ENCODE measurements around the gene GIMAP7.

The GIMAP7 gene

DNA sequence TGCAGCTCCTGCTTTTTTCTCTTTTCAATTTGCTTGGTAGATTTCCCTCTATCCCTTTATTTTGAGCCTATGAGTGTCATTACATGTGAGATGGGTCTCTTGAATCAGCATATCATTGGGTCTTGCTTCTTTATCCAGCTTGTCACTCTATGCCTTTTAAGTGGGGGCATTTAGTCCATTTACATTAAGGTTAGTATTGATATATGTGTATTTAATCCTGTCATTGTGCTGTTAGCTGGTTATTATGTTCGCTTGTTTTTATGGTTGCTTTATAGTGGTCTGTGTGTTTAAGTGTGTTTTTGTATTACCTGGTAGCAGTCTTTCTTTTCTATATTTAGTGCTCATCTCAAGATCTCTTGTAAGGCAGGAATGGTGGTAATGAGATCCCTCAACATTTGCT, 17.0 kb downstream of the GIMAP7 start:
- Histone ChIP-seq H3K36me3 (no peaks in the 10 kb centered on the region), H3K27me3 (ENCODE audit: insufficient read depth, low read depth, severe bottlenecking) (no peaks in the 10 kb centered on the region), H3K9me3 (ENCODE audit: severe bottlenecking) (peaks cover 4% of the 10 kb centered on the region), H3K4me3 (ENCODE audit: low read depth, low read length) (no peak overlapping the region), H3K27ac (no peak overlapping the region)
- DNase-seq: no peak
- TF ChIP-seq, protein P1, sequence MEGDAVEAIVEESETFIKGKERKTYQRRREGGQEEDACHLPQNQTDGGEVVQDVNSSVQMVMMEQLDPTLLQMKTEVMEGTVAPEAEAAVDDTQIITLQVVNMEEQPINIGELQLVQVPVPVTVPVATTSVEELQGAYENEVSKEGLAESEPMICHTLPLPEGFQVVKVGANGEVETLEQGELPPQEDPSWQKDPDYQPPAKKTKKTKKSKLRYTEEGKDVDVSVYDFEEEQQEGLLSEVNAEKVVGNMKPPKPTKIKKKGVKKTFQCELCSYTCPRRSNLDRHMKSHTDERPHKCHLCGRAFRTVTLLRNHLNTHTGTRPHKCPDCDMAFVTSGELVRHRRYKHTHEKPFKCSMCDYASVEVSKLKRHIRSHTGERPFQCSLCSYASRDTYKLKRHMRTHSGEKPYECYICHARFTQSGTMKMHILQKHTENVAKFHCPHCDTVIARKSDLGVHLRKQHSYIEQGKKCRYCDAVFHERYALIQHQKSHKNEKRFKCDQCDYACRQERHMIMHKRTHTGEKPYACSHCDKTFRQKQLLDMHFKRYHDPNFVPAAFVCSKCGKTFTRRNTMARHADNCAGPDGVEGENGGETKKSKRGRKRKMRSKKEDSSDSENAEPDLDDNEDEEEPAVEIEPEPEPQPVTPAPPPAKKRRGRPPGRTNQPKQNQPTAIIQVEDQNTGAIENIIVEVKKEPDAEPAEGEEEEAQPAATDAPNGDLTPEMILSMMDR (IDR thresholded peaks at IDR 0.05; ENCODE audit: low read depth, low read length): no peak

- H3K4me3 ChIP-seq (ENCODE audit: low read depth, low read length): no peak overlapping the region
- DNase-seq: no peak
- no peak overlapping the region for H3K27ac ChIP-seq
- peaks cover 3% of the 10 kb centered on the region for H3K27me3 ChIP-seq (ENCODE audit: insufficient read depth, low read depth, severe bottlenecking)
- no peaks in the 10 kb centered on the region for H3K36me3 ChIP-seq
- TF ChIP-seq, protein P1 (IDR thresholded peaks at IDR 0.05; ENCODE audit: low read depth, low read length): no peak
- H3K9me3 ChIP-seq (ENCODE audit: severe bottlenecking): peaks cover 13% of the 10 kb centered on the region
These were observed 23.6 kb downstream of the GIMAP7 start for GRCh38 chr7:150538259-150538658.

- no peaks in the 10 kb centered on the region for H3K36me3 ChIP-seq
- H3K4me3 ChIP-seq (ENCODE audit: low read depth, low read length): no peak overlapping the region
- no peaks in the 10 kb centered on the region for H3K27me3 ChIP-seq (ENCODE audit: insufficient read depth, low read depth, severe bottlenecking)
- TF ChIP-seq, protein P1 (IDR thresholded peaks at IDR 0.05; ENCODE audit: low read depth, low read length): no peak
- DNase-seq: no peak
- no peak overlapping the region for H3K27ac ChIP-seq
- H3K9me3 ChIP-seq (ENCODE audit: severe bottlenecking): no peaks in the 10 kb centered on the region
These were observed 38.5 kb downstream of the GIMAP7 start for GRCh38 chr7:150553163-150553562.

- no peaks in the 10 kb centered on the region for H3K36me3 ChIP-seq
- H3K9me3 ChIP-seq (ENCODE audit: severe bottlenecking): peaks cover 5% of the 10 kb centered on the region
- no peak for DNase-seq
- no peak overlapping the region for H3K4me3 ChIP-seq (ENCODE audit: low read depth, low read length)
- H3K27ac ChIP-seq: no peak overlapping the region
- TF ChIP-seq, protein P1 (IDR thresholded peaks at IDR 0.05; ENCODE audit: low read depth, low read length): no peak
- H3K27me3 ChIP-seq (ENCODE audit: insufficient read depth, low read depth, severe bottlenecking): no peaks in the 10 kb centered on the region
These were observed 42.0 kb downstream of the GIMAP7 start for GRCh38 chr7:150556521-150557138.

DNA sequence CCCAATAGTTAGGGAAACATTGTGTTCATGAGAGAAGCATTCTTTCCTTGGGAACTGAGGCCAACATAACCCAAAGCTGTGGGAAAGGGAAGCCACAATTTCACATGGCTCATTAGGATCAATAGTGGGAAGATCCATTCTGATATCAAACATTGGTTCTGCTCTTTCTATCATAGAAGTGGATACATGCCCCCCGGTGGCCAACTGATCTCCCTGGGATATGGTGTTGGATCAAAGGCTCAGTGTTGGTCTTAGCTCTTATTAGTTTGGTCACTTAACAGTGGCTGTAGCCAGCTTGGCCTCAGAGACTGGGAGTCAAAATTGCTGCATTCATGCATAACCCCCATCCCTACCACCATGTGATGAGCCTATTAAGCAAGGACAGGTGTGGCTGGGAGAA, 45.8 kb downstream of the GIMAP7 start:
- H3K36me3 ChIP-seq: no peaks in the 10 kb centered on the region
- TF ChIP-seq, protein P1 (IDR thresholded peaks at IDR 0.05; ENCODE audit: low read depth, low read length): peak; percentile 23; the same call in 1 of the 2 replicates
- H3K27ac ChIP-seq: no peak overlapping the region
- no peaks in the 10 kb centered on the region for H3K27me3 ChIP-seq (ENCODE audit: insufficient read depth, low read depth, severe bottlenecking)
- H3K9me3 ChIP-seq (ENCODE audit: severe bottlenecking): peaks cover 5% of the 10 kb centered on the region
- no peak for DNase-seq
- H3K4me3 ChIP-seq (ENCODE audit: low read depth, low read length): no peak overlapping the region

DNA sequence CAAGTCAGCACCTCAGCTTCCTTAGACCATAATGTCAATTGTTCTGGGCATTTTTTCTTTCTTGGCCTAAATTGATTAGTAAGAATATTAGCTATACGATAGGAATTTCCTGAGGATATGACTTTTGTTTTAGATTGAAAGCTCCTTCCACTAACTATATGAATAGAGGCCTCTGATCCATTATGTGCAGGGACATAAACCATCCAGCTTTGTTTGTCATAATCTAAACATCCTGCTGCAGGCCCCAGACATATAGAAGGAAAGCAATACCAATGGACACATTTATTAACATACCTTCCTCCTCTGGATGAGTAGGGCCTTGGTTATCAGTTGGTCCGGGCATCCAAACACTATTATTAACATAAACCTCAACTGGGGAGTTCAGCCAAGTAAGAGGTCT, 48.2 kb downstream of the GIMAP7 start:
- Histone ChIP-seq H3K27me3 (ENCODE audit: insufficient read depth, low read depth, severe bottlenecking) (no peaks in the 10 kb centered on the region), H3K9me3 (ENCODE audit: severe bottlenecking) (peaks cover 5% of the 10 kb centered on the region), H3K36me3 (no peaks in the 10 kb centered on the region), H3K4me3 (ENCODE audit: low read depth, low read length) (no peak overlapping the region), H3K27ac (no peak overlapping the region)
- no peak for DNase-seq
- TF ChIP-seq, protein P1 (IDR thresholded peaks at IDR 0.05; ENCODE audit: low read depth, low read length): no peak
